Measurements from ENCODE around the gene OR4S1. TPM values are rescaled to one million over a fixed set of nuclear protein-coding genes. Genes with fewer than 3 reads are reported as not detected.
A peak's percentile ranks its signal among the peaks of the same experiment; 100 is the strongest.
"Not testable (repeated sequence)": the region's sequence is repeated elsewhere in the genome, so short reads cannot be mapped to it uniquely, and the experiment has no call there.

OR4S1 gene, protein sequence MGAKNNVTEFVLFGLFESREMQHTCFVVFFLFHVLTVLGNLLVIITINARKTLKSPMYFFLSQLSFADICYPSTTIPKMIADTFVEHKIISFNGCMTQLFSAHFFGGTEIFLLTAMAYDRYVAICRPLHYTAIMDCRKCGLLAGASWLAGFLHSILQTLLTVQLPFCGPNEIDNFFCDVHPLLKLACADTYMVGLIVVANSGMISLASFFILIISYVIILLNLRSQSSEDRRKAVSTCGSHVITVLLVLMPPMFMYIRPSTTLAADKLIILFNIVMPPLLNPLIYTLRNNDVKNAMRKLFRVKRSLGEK
- not detected in 2 replicates for total RNA-seq

GRCh38 chr11:48305923-48306322 lies at the start of gene OR4S1:
TSS of gene OR4S1 (plus strand) at chr11:48306223. CDS start at chr11:48306223, 0 bp downstream.
- DNase-seq (ENCODE audit: low read depth, low spot score) = no peak

DNA sequence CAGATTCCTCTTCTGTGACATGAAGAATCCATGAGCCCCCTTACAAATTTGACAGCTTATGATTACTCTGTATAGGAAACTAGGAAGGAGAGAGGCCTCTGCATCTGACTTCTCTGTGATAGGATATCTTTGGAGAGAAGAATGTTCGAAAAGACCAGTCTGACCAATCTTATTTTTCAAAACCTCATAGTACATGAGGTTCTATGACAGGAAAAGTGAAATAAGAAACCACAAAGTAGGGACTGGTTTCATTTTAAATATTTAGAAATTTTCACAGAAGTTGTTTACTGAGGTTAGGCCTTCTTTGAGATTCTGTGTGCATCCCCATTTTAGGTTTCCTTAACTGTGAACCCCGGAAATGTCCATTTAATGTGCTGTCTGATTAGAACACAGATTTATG lies 44.4 kb upstream of the OR4S1 start:
- DNase-seq (ENCODE audit: low read depth, low spot score) = no peak

DNA sequence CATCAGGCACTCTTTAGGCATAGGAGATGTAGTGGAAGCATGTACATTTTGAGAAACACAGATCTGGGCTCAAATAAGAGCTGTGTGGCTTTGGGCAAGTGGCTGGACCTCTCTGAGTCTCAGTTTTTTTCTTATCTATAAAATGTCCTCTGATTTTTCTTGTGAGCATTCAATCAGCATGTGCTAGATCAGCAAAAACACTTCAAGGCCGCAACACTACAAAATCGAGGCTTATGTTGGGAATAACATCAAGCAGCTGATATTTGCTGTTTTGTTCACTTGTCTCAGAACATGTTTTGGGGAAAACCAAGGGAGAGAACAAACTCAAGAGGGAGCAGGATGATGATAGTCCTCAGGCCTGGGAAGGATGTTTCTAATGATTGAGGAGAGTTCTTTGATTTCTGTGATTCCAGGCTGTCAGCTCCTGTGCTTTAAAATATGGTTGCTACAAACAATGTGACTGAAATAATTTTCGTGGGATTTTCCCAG lies 42.6 kb upstream of the OR4S1 start, which contains the start of gene OR4X1:
TSS of gene OR4X1 (plus strand) at position 439 of the 489 bp plus-strand sequence. CDS start at position 439, 0 bp downstream.
- no peak for DNase-seq (ENCODE audit: low read depth, low spot score)

DNA sequence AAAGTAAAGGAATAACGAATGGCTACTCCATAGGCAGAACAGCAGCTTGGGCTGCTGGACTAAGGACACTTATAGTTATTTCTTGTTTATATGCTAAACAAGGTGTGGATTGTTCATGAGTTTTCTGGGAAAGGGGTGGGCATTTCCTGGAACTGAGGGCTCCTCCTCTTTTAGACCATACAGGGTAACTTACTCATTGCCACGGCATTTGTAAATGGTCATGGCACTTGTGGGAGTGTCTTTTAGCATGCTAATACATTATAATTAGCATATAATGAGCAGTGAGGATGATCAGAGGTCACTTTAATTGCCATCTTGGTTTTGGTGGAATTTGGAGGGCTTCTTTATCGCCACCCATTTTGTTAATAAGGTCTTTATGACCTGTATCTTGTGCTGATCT lies 35.4 kb upstream of the OR4S1 start:
- DNase-seq (ENCODE audit: low read depth, low spot score) = no peak

- DNase-seq (ENCODE audit: low read depth, low spot score) = no peak
Observed at GRCh38 chr11:48272606-48273005, 33.4 kb upstream of the OR4S1 start.

GRCh38 chr11:48307760-48308386 lies 1.9 kb downstream of the OR4S1 start:
- DNase-seq (ENCODE audit: low read depth, low spot score) = peak; percentile 2

DNA sequence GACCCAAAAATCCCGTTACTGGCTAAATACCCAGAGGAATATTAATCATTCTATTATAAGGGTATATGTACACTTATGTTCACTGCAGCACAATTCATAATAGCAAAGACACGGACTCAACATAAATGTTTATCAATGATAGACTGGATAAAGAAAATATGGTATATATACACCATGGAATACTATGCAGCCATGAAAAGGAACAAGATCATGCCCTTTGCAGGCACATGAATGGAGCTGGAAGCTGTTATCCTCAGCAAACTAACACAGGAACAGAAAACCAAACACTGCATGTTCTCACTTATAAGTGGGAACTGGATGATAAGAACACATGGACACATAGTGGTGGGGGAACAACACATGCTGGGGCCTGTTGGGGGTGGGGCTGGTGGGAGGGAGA lies 7.6 kb downstream of the OR4S1 start:
- DNase-seq (ENCODE audit: low read depth, low spot score) = not testable (repeated sequence)

- not testable (repeated sequence) for DNase-seq (ENCODE audit: low read depth, low spot score)
Observed at GRCh38 chr11:48319813-48320212, 13.8 kb downstream of the OR4S1 start.

GRCh38 chr11:48324620-48325019 lies 18.6 kb downstream of the OR4S1 start, which contains the start of gene OR4C3:
TSS of gene OR4C3 (plus strand) at chr11:48324920. CDS start at chr11:48325022, 102 bp downstream.
- DNase-seq (ENCODE audit: low read depth, low spot score) = not testable (repeated sequence)

- no peak for DNase-seq (ENCODE audit: low read depth, low spot score)
Observed at GRCh38 chr11:48341466-48341865, 35.4 kb downstream of the OR4S1 start.

- not testable (repeated sequence) for DNase-seq (ENCODE audit: low read depth, low spot score)
Observed at GRCh38 chr11:48342505-48342904, 36.5 kb downstream of the OR4S1 start.

GRCh38 chr11:48346286-48346685 lies 40.3 kb downstream of the OR4S1 start:
- DNase-seq (ENCODE audit: low read depth, low spot score) = not testable (repeated sequence)

DNA sequence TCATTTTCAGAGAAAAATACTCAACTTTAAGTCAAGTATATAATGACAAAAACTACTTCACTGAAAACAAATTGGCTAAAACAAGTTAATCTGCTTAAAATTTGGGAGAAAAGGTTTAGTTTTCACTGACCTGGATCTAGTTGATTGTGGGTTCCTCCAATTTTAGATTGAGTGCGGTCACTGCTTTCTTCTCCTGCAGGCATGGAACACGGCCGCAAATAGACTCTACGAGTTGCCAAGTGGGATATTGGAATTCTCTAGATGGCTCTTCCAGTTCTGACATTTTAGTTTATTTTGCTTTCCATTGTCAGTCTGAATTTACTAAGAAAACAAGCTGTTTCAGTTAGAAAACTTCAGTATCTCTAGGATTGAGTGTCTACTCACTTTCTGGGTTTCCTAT lies 48.0 kb downstream of the OR4S1 start:
- no peak for DNase-seq (ENCODE audit: low read depth, low spot score)

DNA sequence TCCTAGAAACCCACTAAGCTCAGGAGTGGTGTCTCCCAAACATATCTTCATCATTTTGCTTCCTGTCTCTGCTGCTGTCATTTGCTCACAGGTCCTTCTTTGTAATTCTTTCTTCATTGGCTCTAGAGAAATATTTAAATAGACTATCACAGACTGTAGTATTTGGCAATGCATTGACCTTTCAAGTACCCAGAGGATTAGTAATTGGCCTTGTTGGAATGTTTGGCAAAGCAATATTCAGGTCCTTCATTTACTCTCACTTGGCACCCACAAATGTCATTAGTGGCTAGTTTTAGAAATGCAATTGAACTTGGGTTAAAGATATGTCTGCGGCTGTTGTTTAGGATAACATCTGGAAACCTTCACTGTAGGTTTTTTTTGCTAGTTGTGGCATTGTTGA lies 48.7 kb downstream of the OR4S1 start:
- no peak for DNase-seq (ENCODE audit: low read depth, low spot score)

Other genes starting within 250 kb of the OR4S1 start
- not detected in 2 replicates for gene OR4B1, start 89.4 kb upstream of the OR4S1 start, total RNA-seq
- gene OR4X2, start 61.1 kb upstream of the OR4S1 start, total RNA-seq = not detected in 2 replicates
- not detected in 2 replicates for gene OR4X1, start 42.4 kb upstream of the OR4S1 start, total RNA-seq
- gene OR4C3, start 18.7 kb downstream of the OR4S1 start, total RNA-seq = not detected in 2 replicates
- gene OR4C5, start 60.2 kb downstream of the OR4S1 start, total RNA-seq = not detected in 2 replicates
- gene OR4A47, start 182.6 kb downstream of the OR4S1 start, total RNA-seq = not detected in 2 replicates